ENCODE measurements around the gene APOL4.
"Not testable (repeated sequence)": the region's sequence is repeated elsewhere in the genome, so short reads cannot be mapped to it uniquely, and the experiment has no call there.

The APOL4 gene

DNA sequence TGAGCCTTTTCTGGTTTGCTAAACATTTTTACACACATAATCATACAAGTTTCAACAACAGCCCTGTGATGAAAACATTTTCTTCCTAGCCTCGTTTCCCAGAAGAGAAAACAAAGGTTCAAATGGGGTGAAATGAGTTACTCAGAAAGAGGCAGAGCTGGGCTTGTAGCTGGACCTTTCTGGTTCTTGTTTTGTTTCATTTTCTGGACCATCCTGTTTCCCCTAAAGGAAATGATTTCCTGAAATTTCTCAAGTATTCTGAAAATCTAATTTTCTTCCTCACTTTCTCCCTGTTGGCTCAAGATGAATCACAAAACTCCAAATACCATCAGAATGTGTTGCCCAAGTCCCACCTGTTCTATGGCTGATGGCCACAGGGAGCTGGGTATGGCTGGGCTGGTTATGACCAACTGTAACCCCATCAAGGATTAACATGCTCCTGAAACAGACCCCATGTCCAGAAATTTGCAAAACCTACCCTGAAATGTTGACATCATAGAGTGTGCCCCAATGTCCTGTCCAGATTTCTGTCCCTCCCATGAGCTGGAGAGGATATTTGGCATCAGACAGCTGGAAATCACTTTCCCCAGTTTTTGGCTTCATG lies 6.7 kb upstream of the APOL4 start:
- no peak for DNase-seq (ENCODE audit: low read depth, low spot score)

DNA sequence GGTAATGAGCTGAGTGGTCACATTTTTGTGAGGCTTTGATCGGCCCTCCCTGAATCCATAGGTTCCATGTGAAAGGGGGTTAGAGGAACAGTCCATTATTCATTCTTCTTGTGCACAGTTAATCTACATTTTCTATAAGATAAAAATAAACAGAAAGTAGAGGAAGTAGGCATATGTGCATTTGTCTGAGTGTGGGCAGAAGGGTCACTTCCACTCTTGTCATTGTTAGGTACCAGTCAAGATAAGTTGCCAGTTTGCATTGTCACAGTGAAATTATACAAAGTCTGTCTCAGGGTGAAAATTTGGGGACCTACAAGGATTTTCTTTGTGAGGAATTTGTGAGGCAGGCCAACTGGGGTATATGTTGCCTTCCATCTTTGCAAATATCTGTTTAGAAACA lies 4.6 kb upstream of the APOL4 start:
- DNase-seq (ENCODE audit: low read depth, low spot score): no peak

DNA sequence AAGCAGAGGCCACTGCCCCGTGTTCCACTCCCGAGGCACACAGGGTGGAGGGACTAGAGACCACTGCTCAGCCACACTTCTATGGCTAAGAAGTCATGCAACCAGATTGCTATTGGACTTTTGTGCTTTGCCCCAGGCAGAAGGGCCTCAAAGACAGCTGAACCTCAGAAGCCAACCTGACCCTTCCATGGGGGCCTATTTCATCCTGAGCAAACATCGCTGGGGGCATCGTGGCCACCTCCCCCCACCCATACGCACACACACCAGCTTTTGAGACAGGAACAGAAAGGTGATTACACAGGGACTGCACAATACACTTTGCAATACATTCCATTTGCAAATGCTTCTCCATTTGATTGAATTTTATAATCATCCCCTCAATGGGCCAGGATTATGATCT lies 4.0 kb upstream of the APOL4 start:
- not testable (repeated sequence) for DNase-seq (ENCODE audit: low read depth, low spot score)

DNA sequence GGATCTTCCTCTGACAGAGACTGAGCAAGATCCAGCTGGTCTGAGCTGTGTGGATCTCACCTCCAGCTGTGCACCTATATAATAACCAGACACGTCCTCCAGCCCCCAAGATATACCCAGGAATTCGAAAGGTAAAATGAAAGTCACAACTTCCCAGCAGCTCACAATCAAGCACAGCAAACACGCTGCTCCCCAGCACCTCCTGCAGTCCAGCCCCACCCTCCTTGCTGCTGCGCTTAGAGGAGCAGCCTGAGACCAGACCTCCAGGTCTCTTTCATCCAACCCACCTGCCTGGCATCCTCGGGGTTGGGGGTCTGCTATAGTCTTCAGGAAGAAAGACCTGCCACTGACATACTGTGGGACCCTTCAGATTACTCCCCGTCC lies 3.0 kb upstream of the APOL4 start:
- no peak for DNase-seq (ENCODE audit: low read depth, low spot score)

DNA sequence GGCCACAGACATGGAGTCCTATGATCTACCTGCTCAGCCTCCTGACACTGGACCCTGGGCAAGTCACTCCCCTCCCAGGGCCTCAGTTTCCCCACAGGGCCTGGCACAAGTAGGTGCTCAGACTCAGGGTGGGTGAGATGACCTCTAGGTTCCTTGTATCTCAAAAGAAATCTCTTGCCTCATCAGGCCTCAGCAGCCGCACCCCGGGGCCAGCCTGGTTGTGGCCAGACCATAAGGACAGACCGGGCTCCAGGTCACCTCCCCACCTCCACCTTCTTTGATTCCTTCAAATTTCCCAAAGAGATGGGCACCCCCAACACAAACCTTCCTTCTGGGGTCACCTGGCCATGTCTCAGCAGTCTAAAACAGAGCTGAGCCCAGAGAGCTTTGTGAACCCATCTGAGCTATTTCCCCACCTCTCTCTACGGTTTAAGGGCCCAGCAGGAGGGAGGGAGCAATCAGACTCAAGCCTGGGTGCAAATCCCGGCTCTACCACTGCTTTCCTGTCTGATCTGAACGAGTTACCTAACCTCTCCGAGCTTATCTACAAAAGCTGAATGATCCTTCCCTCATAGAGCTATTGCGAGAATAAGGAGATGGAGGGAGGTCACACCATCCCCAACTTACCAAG lies 2.5 kb upstream of the APOL4 start:
- no peak for DNase-seq (ENCODE audit: low read depth, low spot score)

DNA sequence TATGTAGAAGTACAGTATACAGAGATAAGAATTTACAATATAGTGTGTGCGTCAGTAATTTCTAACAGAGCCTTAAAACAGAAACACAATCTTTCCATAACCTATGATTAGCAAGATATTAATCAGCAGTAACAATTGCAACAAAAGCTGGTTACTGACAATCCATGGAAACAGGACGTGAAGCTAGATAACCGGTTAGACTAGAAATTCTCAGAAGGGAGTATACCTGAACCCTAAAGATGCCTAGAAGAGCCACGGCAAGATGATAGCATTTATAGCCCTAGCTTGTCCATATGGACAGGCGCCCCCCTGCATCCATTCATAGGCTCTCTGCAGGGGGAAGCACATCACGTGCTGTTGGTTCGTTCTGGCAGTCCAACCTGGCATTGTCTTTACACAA lies 1.8 kb upstream of the APOL4 start:
- DNase-seq (ENCODE audit: low read depth, low spot score): not testable (repeated sequence)

DNA sequence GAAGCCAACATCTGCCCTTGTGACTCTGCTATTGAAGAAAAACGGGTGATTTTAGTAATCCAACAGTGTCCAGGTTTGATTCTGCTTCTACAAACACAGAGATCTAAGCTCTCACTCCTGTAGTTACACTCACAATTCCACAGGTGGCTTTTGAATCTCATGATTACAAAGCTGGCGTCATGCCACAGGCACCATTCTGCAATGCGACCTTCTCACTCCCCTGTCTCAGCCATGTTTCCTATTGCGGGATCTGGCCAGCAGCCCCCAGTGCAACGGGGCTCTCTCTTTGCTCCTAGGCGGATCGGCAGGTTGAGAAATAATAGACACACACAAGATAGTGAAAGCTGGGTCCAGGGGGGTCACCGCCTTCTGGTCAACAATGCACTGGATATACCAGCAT lies 1.3 kb upstream of the APOL4 start:
- DNase-seq (ENCODE audit: low read depth, low spot score): not testable (repeated sequence)

DNA sequence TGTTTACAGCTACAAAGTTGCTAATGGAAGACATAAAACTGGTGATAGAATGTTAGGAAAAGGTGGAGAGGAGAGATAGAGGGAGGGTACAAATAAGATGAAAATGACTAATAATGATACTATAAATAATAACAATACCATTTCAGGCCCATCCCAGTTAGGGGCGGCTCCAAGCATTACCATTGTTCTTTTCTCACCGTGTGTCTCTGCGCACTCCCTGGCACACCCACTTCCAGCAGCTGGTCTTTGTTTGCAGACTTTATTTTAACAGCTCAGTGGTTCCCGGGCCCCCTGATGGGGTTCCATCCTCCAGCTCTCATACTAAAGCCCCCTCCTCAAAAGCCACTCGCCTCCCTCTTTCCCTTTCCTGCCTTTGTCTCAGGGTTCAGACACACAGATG lies 584 bp downstream of the APOL4 start:
- DNase-seq (ENCODE audit: low read depth, low spot score): not testable (repeated sequence)

DNA sequence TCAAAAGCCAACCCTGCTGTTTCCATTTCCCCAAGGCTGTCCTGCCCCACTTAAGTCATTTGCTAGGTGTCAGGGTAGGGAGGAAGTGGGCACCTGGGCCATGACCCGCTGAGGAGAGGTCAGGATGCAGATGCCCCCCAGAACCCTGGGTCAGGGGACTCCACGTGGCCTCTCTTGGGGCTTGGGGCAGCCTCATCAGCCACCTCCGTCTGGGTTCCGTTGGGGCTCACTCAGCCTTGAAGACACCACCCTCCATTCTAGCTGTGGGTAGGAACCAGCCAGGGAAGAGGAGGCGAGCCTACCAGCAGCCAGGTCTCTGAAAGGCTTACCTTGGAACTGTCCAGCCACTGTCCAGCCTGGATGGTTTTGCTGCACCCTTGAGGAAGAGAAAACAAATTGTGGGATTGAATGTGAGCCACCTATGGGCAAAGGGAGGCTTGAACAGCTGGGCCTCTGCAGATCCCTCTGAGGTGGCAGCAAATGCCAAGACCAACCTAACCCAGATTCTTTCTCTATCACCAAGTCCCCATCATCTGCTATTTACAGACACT lies 2.5 kb downstream of the APOL4 start:
- DNase-seq (ENCODE audit: low read depth, low spot score): no peak

DNA sequence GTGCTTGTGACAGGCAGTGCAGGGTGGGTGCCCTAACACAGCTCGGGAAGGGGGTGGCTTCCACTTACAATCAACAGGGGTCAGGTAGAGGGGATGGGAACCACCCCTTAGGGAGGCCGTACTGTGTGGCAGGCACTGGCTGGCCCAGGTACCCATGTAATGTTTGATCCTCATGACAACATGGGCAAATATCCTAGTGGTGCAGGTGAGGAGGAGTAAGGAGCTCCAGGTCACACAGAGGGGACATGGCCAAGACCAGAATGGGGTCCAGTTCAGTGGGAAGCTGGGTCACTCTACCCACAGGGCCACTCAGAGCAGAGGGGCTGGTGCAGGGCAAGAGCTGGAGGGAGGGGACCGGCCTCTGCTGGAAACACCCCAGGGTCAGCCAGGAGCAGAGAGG lies 3.1 kb downstream of the APOL4 start:
- DNase-seq (ENCODE audit: low read depth, low spot score): no peak

DNA sequence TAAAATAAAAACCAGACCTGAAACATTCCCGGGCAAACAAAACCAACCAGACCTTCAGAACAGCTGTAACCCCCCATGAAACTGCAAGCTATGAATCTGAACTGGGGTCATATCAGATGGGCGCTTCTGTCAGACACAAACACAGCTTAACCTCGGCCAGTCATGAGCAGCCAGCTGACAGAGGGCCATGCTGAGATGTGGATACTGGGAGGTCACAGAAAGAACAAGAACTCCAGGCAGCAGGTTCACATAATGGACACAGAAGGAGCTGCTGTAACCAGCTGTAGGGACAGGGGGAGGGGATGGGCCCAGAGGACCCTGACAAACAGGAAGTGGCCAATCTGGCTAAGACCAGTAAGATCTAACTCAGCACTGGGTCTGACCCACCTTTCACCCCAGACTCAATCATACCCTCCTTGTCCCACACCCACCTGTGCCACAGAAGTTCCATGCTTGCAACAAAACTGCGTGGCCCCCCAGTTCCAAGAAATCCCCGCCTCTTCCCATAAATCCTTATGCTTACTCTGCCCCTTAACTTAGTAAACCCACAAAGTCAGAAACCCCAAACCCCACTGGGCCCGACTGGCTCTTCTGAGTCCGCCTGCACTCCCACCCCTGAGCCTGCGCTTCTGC lies 4.0 kb downstream of the APOL4 start:
- DNase-seq (ENCODE audit: low read depth, low spot score): no peak

DNA sequence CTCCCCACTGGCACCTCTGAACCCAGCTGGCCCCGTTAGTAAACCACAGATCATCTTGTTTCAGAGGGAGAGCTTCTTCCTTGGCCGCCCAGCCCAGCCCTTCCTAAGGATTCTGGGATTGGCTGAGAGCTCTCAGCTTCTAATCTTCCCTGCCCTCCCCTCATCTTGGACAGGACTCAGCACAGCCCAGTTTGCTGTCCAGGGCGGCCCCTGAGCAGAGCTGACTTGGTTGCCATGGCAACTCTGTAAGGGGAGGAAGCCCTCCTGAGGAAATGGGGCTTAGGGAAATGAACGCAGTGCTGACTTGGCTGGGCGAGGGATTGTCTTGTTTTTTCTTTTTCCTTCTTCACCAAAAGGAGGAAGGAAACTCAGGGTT lies 4.6 kb downstream of the APOL4 start:
- DNase-seq (ENCODE audit: low read depth, low spot score): no peak

DNA sequence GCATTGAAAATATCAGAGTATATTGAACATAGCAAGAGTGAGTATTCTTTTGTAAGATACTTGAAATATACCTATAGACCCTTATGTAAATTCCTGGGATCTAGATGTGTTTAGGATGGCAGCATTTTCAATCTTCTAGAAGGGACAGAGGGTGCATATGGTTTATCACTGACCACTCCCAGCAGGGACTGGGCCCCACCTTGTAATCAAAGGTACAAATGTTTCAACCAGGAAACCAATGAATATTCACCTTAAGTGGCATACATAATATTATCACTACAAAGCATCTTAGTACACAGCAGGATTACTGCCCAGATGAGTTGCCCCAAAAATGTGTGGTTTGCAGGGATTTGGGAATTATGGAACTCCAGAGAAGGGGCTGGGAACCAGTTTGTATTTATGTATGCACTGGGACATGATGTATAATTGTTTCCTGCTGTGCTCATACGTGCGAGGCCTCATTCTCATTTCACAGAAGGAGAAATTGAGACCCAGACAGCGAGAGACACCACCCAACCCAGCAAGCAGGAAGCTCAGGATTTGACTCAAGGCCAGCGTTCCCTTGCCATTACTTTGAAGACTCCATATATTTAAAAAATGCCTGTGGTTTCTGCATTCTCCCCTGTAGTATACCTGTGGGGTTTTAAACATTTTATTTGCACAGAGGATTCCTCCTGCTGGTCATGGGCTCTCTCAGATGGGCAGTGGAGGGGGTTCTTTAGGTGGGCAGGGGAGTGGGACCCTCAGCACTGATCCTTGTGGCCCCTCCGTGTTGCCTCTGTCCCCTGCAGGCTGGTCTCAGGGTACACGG lies 5.2 kb downstream of the APOL4 start:
- DNase-seq (ENCODE audit: low read depth, low spot score): no peak

DNA sequence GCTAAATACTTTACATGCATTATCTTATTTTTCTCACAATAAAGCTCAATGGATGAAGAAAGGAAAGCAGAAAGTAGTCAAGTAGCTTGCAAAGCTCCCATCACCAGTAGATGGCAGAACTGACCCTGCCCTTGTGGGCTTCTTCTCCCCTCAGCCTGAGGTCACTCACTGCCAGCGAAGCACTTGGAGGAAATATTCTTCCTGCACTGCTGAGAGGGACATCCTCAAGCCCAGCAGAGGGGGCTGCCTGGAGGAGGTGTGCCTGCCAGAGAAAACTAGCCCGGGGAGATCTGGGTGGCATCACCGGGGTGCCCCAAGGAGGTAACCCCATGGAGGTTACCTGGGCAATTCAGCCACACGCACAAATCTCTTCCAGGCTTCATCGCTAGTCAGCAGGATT lies 6.6 kb downstream of the APOL4 start:
- DNase-seq (ENCODE audit: low read depth, low spot score): no peak

DNA sequence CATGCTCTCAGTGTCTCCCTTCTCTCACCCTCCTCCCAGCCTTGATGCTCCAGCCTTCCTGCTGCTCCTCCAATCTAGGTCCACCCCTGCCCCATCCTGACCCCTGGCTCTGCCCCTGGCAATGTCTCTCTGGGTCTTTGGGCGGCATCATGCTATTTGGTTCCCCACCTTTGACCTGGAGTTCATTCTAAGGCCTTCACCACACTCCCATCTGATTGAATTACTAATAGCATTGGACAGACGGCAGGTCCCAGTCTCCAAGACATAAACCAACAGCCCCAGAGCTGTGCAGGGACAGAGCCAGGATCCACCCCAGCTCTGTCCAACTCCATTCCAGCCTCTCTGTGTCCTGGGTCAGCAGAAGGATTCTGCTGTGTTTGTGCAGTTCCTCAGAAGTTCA lies 7.2 kb downstream of the APOL4 start:
- DNase-seq (ENCODE audit: low read depth, low spot score): no peak

DNA sequence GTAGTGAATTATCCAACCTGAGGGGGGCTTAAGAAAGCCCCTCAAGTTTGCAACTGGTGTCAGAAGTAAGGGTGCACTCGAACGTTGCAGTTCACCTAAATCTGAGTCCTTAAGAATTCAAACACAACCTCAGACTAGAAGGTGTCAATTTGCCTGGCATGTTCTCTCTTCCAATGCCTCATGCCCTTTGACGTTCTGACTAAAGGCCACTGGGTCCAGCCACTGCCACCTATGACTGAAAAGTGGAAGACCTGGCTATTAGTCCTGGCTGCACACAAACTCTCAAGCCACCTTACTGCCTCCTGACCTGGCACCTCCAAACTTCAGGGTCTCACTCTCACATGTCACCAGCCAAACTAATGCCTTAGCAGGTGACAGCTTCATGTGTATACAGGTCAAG lies 8.0 kb downstream of the APOL4 start:
- DNase-seq (ENCODE audit: low read depth, low spot score): no peak

DNA sequence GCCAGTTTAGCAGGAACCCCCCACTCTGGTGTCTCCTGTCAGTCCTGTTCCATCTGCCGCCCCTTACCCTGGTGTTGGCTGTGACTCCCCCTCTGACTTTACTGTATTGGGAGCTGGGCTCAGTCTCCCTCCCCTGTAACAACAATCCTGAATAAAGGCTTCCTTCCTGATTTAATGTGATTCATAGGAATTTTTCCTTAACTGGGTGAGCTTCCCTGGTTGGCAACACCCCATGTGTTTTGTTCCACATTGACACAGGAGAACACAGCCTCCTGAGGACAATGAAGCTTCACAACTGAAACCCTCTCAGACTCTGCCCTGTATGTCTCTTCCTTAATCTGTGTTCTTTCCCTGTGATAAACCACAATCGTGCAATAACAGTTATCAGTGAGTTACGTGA lies 8.4 kb downstream of the APOL4 start:
- no peak for DNase-seq (ENCODE audit: low read depth, low spot score)

DNA sequence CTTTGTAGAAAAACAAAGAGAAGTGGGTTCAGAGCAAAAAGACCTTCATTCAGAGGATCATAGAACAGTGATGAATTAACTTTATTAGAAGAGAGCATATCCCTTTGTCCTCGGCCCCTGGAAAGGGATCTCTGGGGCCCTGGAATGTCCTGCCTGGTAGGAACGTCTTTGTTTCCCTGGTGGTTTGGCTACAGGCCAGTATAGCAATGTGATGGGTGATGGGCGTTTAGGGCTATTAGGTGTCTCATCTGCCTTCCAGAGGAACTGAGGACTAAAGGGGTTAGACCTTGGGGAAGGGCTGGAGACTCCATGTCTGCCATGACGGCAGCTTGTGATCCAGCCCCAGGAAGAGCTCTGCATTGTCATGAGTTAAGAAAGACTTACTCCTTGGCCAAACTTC lies 9.1 kb downstream of the APOL4 start:
- DNase-seq (ENCODE audit: low read depth, low spot score): no peak

DNA sequence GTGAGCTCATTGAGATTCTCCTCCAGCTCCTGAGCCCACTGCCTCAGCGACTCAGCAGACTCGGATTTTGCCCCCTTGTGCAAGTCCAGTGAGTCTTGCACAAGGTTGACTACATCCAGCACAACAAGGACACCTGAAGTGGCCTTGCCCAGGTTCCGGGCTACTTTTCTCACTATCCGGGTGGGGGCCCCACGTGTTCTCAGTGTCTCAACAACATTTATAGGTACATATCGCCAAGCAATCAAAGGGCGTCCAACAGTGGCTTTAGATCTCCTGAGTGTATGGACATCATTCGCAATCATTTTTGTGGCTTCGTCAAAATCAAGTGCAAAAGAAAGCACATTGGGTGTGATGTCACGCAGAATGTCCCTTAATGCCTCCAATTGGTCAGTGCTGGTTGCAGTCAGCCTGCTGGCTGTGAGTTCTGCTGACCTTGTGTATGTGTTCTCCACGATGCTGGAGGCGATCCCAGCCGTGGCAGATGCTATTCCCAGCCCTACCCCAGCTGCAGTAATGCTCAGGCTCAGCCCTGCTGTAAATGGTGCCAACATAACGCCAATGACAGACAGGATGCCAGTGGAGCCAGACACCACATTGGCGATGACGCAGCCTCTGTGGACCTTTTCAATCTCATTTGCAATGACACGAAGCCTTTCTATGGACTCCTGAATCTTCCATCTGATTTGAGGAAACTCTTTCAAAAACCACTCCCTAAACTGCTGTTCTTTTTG lies 10.3 kb downstream of the APOL4 start:
- DNase-seq (ENCODE audit: low read depth, low spot score): no peak

DNA sequence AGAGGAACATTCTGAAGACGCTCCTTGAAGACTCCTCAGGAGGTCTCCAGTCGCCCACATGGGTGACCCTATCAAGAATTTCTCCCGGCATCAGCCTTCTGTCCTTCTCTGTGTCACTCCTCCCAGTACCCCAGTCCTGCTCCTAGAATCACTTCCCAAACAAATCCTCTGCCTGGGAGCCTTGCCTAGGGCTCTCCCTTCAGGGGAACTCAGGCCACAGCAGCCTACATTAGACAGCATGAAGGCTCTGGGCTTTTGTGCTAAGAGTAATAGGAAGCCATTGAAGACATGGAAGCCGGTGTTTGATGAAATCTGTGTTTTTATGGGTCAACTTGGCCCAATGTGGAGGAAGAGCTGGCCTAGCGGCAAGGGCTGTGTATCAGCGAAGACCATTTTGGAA lies 13.7 kb downstream of the APOL4 start:
- DNase-seq (ENCODE audit: low read depth, low spot score): not testable (repeated sequence)

DNA sequence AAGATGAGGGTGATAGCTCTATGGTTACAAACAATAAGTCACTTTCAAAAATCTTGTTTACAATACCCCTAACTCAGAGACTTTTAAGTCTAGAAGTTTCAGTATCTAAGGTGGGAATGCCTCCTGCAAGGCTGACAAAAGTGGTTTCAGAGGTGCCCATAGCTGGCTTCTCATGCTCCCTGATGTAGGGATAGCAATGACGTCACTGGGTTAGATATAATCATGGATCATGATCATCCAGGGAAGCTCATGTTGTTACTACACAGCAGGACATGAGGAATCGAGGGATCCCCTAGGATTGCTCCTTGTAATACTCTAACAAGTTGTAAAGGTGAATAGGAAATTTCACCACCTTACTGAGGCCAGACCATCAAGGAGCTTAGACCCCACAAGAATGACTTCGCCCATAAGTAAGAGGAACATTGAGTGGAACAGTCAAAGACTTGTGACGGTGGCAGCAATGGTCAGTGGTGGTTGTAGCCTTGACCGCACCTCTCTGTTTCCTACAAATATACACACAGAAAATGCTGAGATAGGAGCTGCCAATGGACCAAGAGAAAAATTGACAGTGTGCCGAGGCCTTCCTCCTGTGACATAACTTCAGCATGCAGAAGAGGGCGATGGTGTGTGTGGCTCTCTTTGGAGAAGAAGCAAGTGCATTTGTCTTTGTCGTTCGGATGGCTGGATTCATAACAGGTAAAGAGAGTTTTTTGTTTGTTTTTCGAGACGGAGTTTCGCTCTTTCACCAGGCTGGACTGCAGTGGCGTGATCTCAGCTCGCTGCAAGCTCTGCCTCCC lies 15.6 kb downstream of the APOL4 start:
- no peak for DNase-seq (ENCODE audit: low read depth, low spot score)
